ENCODE results near the gene CENPF.

DNA sequence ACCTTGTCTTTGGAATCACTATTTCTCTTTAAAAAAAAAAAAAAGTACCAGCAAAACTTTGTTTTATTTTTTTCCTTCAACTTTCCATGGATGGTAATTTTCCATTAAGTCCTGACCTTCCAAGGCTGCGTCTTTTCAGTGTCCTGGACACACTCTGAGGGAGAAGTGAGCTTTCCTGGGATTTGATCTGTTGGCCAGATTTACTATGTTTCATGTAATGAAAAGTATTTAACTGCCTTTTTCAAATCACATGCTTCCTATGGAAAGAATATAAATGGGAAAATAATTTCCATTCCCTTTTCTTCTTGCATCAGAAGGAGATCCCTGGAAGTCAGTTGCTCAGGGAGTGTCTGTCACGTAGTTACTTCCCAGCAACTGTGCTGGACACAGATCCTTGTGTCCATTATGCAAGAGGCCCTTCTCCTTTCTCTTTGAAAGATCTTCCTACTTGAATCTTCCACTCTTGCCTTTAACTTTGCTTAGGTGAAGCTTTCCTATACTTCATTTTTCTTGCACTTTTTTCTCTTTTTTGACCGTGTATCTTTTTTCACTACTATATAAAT lies 59.3 kb downstream of the CENPF start:
- TF ChIP-seq, protein P1, sequence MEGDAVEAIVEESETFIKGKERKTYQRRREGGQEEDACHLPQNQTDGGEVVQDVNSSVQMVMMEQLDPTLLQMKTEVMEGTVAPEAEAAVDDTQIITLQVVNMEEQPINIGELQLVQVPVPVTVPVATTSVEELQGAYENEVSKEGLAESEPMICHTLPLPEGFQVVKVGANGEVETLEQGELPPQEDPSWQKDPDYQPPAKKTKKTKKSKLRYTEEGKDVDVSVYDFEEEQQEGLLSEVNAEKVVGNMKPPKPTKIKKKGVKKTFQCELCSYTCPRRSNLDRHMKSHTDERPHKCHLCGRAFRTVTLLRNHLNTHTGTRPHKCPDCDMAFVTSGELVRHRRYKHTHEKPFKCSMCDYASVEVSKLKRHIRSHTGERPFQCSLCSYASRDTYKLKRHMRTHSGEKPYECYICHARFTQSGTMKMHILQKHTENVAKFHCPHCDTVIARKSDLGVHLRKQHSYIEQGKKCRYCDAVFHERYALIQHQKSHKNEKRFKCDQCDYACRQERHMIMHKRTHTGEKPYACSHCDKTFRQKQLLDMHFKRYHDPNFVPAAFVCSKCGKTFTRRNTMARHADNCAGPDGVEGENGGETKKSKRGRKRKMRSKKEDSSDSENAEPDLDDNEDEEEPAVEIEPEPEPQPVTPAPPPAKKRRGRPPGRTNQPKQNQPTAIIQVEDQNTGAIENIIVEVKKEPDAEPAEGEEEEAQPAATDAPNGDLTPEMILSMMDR (IDR thresholded peaks at IDR 0.05; ENCODE audit: poor library complexity, severe bottlenecking): no peak
- no peak for TF ChIP-seq EP300 (conservative IDR thresholded peaks at IDR 0.05; ENCODE audit: poor library complexity, severe bottlenecking)
- TF ChIP-seq EZH2 (IDR thresholded peaks at IDR 0.05; ENCODE audit: borderline replicate concordance, insufficient read depth, low read length, poor library complexity, severe bottlenecking): no peak
- TF ChIP-seq SMC3 (conservative IDR thresholded peaks at IDR 0.05; ENCODE audit: poor library complexity): no peak
- no peak for TF ChIP-seq POLR2AphosphoS5 (IDR thresholded peaks at IDR 0.05)
- no peak for TF ChIP-seq MXI1 (conservative IDR thresholded peaks at IDR 0.05; ENCODE audit: poor library complexity, severe bottlenecking)
- TF ChIP-seq, protein P2, sequence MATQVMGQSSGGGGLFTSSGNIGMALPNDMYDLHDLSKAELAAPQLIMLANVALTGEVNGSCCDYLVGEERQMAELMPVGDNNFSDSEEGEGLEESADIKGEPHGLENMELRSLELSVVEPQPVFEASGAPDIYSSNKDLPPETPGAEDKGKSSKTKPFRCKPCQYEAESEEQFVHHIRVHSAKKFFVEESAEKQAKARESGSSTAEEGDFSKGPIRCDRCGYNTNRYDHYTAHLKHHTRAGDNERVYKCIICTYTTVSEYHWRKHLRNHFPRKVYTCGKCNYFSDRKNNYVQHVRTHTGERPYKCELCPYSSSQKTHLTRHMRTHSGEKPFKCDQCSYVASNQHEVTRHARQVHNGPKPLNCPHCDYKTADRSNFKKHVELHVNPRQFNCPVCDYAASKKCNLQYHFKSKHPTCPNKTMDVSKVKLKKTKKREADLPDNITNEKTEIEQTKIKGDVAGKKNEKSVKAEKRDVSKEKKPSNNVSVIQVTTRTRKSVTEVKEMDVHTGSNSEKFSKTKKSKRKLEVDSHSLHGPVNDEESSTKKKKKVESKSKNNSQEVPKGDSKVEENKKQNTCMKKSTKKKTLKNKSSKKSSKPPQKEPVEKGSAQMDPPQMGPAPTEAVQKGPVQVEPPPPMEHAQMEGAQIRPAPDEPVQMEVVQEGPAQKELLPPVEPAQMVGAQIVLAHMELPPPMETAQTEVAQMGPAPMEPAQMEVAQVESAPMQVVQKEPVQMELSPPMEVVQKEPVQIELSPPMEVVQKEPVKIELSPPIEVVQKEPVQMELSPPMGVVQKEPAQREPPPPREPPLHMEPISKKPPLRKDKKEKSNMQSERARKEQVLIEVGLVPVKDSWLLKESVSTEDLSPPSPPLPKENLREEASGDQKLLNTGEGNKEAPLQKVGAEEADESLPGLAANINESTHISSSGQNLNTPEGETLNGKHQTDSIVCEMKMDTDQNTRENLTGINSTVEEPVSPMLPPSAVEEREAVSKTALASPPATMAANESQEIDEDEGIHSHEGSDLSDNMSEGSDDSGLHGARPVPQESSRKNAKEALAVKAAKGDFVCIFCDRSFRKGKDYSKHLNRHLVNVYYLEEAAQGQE (IDR thresholded peaks at IDR 0.05; ENCODE audit: borderline replicate concordance): no peak

Data from neural cell (in vitro differentiated cells).